ENCODE data around the gene CFAP65.

GRCh38 chr2:219042157-219042556 lies 841 bp upstream of the CFAP65 start:
- no peak for TF ChIP-seq FOXK2 (IDR thresholded peaks at IDR 0.05)
- TF ChIP-seq ZBTB26 (CRISPR knock-in tag; IDR thresholded peaks at IDR 0.05; ENCODE audit: borderline replicate concordance): no peak
- TF ChIP-seq, protein P1, sequence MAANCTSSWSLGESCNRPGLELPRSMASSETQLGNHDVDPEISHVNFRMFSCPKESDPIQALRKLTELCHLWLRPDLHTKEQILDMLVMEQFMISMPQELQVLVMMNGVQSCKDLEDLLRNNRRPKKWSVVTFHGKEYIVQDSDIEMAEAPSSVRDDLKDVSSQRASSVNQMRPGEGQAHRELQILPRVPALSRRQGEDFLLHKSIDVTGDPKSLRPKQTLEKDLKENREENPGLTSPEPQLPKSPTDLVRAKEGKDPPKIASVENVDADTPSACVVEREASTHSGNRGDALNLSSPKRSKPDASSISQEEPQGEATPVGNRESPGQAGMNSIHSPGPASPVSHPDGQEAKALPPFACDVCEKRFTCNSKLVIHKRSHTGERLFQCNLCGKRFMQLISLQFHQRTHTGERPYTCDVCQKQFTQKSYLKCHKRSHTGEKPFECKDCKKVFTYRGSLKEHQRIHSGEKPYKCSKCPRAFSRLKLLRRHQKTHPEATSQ (CRISPR knock-in tag; IDR thresholded peaks at IDR 0.05; ENCODE audit: borderline replicate concordance): no peak
- TF ChIP-seq EP300 (IDR thresholded peaks at IDR 0.05; ENCODE audit: low read depth in 2 of 2, low read length in 2 of 2): no peak
- TF ChIP-seq EP300 (CRISPR knock-in tag; IDR thresholded peaks at IDR 0.05; ENCODE audit: borderline replicate concordance): no peak

Data from HepG2 (cell line).